Fibroblast of mammary gland (primary cell): ENCODE results near the gene PAX2.

Source experiments
- DNase-seq: peaks from one replicate; pipeline ENCODE4 v3.0.0-alpha.2; 2010; ENCODE audit warnings: low read depth
- H3K4me3 ChIP-seq: 2 replicates; pipeline ENCODE4 v1.5.1; 2011; ENCODE audit warnings: low read depth, mild to moderate bottlenecking, low read length, moderate library complexity; ENCODE audit not compliant: control insufficient read depth
- TF ChIP-seq, protein P1 (sequence below): conservative IDR thresholded peaks from 2 replicates; pipeline ENCODE4 v1.5.1; 2011; ENCODE audit warnings: low read depth, low read length, inconsistent platforms; ENCODE audit not compliant: control insufficient read depth, insufficient read depth

The PAX2 gene

GRCh38 chr10:100841528-100841927, 96.1 kb downstream of the PAX2 start:
- DNase-seq = no peak
- TF ChIP-seq, protein P1, sequence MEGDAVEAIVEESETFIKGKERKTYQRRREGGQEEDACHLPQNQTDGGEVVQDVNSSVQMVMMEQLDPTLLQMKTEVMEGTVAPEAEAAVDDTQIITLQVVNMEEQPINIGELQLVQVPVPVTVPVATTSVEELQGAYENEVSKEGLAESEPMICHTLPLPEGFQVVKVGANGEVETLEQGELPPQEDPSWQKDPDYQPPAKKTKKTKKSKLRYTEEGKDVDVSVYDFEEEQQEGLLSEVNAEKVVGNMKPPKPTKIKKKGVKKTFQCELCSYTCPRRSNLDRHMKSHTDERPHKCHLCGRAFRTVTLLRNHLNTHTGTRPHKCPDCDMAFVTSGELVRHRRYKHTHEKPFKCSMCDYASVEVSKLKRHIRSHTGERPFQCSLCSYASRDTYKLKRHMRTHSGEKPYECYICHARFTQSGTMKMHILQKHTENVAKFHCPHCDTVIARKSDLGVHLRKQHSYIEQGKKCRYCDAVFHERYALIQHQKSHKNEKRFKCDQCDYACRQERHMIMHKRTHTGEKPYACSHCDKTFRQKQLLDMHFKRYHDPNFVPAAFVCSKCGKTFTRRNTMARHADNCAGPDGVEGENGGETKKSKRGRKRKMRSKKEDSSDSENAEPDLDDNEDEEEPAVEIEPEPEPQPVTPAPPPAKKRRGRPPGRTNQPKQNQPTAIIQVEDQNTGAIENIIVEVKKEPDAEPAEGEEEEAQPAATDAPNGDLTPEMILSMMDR = no peak
- H3K4me3 ChIP-seq = no peak overlapping the region

DNA sequence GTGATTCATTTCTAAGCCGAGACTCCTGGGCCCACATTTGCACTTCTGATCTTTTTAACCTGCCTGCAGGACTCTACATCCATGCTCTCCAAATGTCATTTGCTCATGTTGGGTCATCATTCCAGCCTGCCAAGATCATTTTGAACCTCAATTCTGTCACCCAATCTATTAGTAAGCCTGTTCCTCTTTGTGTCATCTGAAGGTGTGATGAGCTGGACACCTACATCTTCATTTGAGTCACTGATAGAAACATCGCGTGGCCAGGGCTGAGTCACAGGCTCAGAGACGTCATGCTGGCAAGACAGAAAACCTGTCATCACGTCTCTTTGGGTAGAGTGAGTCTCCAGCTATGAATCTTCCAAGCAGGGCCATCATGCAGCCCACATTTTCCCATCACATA, 102.1 kb downstream of the PAX2 start:
- TF ChIP-seq, protein P1 = no peak
- DNase-seq = peak; percentile 73

DNA sequence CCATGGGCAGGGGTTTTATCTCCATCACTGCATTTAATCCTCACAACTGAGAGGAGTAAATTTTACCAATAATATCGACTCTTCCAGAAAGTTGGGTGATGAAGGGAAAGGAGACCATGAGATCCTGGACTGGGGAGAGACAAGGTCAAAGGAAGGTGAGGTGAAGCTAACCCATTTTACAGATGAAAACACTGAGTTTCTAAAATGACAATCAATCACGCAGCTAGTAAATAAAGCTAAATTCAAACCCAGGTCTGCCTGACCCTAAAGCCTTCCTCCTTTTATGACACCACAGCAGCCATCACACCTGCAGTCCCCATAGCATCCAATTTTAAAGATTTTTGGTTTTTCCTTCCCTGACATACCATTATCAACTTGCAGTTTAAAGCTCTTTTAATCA, 103.4 kb downstream of the PAX2 start:
- no peak for DNase-seq
- TF ChIP-seq, protein P1 = no peak
- H3K4me3 ChIP-seq = no peak overlapping the region

More for the DNA sequence above, 102.1 kb downstream of the PAX2 start:
- H3K4me3 ChIP-seq = no peak overlapping the region

GRCh38 chr10:100858261-100858660, 112.9 kb downstream of the PAX2 start:
- TF ChIP-seq, protein P1 = no peak
- H3K4me3 ChIP-seq = no peak overlapping the region
- DNase-seq = no peak

DNA sequence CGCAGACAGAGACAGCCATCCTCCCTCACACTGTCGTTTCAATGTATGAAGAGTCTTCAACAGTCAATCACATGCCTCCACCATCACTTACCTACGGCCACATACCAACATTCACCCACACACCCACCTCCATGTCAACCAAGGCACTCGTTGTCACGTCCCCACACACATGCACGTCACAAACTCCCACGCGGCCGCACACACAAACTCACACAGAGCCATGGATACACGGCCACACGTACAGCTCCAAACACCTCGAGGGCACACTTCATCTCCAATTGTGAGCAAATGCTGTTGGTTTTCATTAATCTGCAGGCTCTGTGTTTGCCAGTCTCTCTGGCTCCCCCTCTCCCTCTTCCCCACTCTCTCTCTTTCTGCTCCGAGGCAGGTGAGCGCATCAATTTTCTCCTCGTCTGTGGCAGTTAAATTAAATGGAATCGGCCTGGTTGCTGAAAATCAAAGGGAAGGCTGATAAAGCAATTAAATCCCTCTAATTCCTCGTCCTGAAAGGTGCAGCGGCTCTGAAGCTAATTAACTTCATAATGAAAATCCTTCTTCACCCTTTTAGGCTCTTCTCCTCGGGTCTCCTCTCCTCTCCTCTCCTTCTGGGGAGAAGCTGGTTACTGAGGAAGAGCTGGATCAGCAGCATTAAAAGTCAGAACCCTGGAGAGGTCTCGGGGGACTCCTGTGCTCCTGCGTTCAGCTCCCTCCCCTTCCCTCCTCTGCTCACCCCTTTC, 113.5 kb downstream of the PAX2 start:
- TF ChIP-seq, protein P1 = no peak
- no peak for DNase-seq
- no peak overlapping the region for H3K4me3 ChIP-seq

- TF ChIP-seq, protein P1 = no peak
- DNase-seq = no peak
- no peak overlapping the region for H3K4me3 ChIP-seq
Measured at GRCh38 chr10:100859484-100859763, 114.0 kb downstream of the PAX2 start.

GRCh38 chr10:100863433-100863832, 118.1 kb downstream of the PAX2 start:
- no peak overlapping the region for H3K4me3 ChIP-seq
- TF ChIP-seq, protein P1 = no peak
- no peak for DNase-seq
